Breast epithelium (tissue), 4 donors: ENCODE measurements around the gene SPINT2. TPM values are rescaled to one million over a fixed set of nuclear protein-coding genes. Genes with fewer than 3 reads are reported as not detected.

Experiments
- DNase-seq, 2 donors: peaks; one replicate each; pipeline ENCODE4 v3.0.0-alpha.2; 2019; ENCODE audit warnings: low spot score in 2 of 2
- H3K27ac ChIP-seq, 2 donors: fragments of 200-600 bp; sonication (generic) in 1 of 2; one replicate each; pipeline ENCODE4 v1.5.1; 2016 to 2019; ENCODE audit warnings: mild to moderate bottlenecking in 1 of 2
- H3K27me3 ChIP-seq, 2 donors: fragments of 200-600 bp; sonication (generic) in 1 of 2; one replicate each; pipeline versions ENCODE4 v1.5.1 to v1.6.0; 2017 to 2019; ENCODE audit warnings: control low read depth in 1 of 2, mild to moderate bottlenecking in 1 of 2
- H3K36me3 ChIP-seq: fragments of 200-600 bp; one replicate; pipeline ENCODE4 v1.5.1; 2019
- H3K4me1 ChIP-seq, 2 donors: fragments of 200-600 bp; sonication (generic); one replicate each; pipeline ENCODE4 v1.5.1; 2016 to 2019; ENCODE audit warnings: control low read depth in 1 of 2
- H3K4me3 ChIP-seq, 3 donors: fragments of 200-600 bp; sonication (generic); 1 replicate in 2 of 3; 2 replicates in 1 of 3; pipeline ENCODE4 v1.5.1; 2016 to 2019; ENCODE audit warnings: mild to moderate bottlenecking in 3 of 3, moderate library complexity in 2 of 3
- H3K9me3 ChIP-seq, 2 donors: fragments of 200-600 bp; sonication (generic) in 1 of 2; one replicate each; pipeline ENCODE4 v1.5.1; 2016 to 2019; ENCODE audit warnings: control low read depth in 1 of 2
- POLR2A ChIP-seq: fragments of 450-650 bp; IDR thresholded peaks from one replicate; pipeline ENCODE4 v1.6.1; 2016; ENCODE audit warnings: antibody characterized with exemption, mild to moderate bottlenecking, moderate library complexity
- POLR2AphosphoS5 ChIP-seq, 3 donors: sonication (generic); formaldehyde crosslinking; IDR thresholded peaks; one replicate each; pipeline ENCODE4 v1.6.1; 2017; ENCODE audit warnings: antibody characterized with exemption in 3 of 3
- intact Hi-C: fragments of 100-400 bp; cut with DNase I; formaldehyde crosslinking; loops from one replicate; pipeline ENCODE4 v1.15.1; 2023; ENCODE audit warnings: low total_unique reads
- total RNA-seq, 3 donors: library from RNA; depleted of rRNA; stranded (reverse); fragments of >200 nt; gene quantifications; one replicate each; pipeline ENCODE4 v1.1.0, GENCODE V29; 2016
- TF ChIP-seq, protein P1 (sequence below), 3 donors: fragments of 450-650 bp; IDR thresholded peaks; one replicate each; pipeline ENCODE4 v1.5.1; 2016 to 2017; ENCODE audit warnings: antibody characterized with exemption in 3 of 3, mild to moderate bottlenecking in 3 of 3, moderate library complexity in 3 of 3

SPINT2 gene
- total RNA-seq, 3 donors from 2014 or later: 17.1 to 639 (median 492) TPM

DNA sequence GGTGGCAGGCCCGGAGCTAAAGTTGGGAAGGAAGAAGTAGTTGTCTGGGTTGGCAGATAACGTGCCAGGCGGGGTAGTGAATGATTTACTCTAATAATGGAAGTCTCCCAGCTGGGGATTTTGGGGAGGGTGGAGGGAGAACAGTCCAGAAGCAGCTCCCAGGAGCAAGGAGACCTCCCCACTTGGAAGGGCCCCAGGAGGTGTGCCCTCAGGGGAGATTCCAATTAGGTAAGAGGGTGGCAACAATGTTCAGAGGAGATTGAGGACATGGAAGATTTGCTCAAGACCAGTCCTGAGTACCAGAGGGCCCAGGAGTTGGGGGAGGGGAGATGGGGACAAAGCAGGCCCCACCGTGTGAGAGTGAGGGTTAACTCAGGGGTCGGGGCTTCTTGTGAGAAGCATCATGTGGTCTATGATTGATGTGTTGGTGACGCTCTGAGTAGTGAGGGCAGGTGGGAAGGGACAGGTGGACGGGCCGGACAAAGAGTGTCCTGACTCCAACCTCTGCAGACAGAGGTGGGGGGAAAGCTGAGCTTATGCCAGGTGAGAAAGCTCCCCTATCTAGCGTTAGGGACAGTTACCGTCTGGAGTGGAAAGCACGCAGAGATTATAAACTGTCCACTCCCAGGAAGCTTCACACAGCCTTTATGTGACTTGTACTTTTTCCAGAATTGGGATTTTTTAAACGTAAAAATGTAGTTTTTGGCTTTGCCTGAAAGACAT is 3.5 kb downstream of the SPINT2 start:
- H3K27ac ChIP-seq: peak overlapping the region; percentile 97 to 98
- no peaks in the 10 kb centered on the region for H3K36me3 ChIP-seq
- H3K9me3 ChIP-seq: no peaks in the 10 kb centered on the region
- no peaks in the 10 kb centered on the region for H3K27me3 ChIP-seq
- H3K4me1 ChIP-seq: peaks cover 0 to 6% of the 10 kb centered on the region in 2 donors
- intact Hi-C loops: no loop called here
- no peak for TF ChIP-seq POLR2AphosphoS5 (IDR thresholded peaks at IDR 0.05)
- TF ChIP-seq, protein P1, sequence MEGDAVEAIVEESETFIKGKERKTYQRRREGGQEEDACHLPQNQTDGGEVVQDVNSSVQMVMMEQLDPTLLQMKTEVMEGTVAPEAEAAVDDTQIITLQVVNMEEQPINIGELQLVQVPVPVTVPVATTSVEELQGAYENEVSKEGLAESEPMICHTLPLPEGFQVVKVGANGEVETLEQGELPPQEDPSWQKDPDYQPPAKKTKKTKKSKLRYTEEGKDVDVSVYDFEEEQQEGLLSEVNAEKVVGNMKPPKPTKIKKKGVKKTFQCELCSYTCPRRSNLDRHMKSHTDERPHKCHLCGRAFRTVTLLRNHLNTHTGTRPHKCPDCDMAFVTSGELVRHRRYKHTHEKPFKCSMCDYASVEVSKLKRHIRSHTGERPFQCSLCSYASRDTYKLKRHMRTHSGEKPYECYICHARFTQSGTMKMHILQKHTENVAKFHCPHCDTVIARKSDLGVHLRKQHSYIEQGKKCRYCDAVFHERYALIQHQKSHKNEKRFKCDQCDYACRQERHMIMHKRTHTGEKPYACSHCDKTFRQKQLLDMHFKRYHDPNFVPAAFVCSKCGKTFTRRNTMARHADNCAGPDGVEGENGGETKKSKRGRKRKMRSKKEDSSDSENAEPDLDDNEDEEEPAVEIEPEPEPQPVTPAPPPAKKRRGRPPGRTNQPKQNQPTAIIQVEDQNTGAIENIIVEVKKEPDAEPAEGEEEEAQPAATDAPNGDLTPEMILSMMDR (IDR thresholded peaks at IDR 0.05): no peak
- no peak for TF ChIP-seq POLR2A
- DNase-seq: peak in 1 of 2 donors; percentile 48
- peak overlapping the region in 2 of 3 donors; percentile 67 to 89 for H3K4me3 ChIP-seq

DNA sequence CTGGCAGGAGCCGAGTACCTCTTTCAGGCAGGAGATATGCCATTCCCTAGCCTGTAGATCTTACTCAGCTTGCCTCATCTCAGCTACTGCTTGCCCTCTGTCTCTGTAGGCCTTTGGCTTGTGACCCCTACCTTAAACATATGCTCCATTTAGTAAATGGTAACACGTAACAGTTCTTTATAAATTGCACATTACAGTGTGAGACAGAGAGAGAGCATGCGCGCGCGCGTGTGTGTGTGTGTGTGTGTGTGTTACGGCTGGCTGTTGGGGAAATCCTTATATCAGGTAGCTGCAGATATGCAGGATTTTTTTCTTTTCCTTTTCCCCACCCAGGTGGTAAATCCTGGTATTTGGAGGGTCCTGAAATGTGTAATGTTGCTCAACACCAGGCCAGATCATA is 4.2 kb downstream of the SPINT2 start:
- Histone ChIP-seq H3K27me3 (no peaks in the 10 kb centered on the region), H3K4me3 (peak overlapping the region in 2 of 3 donors; percentile 67 to 89), H3K4me1 (peaks cover 0 to 6% of the 10 kb centered on the region in 2 donors), H3K9me3 (no peaks in the 10 kb centered on the region), H3K36me3 (no peaks in the 10 kb centered on the region), H3K27ac (peak overlapping the region; percentile 97 to 98)
- intact Hi-C loops: no loop called here
- TF ChIP-seq POLR2AphosphoS5 (IDR thresholded peaks at IDR 0.05): no peak
- TF ChIP-seq, protein P1 (IDR thresholded peaks at IDR 0.05): no peak
- TF ChIP-seq POLR2A: no peak
- DNase-seq: no peak

DNA sequence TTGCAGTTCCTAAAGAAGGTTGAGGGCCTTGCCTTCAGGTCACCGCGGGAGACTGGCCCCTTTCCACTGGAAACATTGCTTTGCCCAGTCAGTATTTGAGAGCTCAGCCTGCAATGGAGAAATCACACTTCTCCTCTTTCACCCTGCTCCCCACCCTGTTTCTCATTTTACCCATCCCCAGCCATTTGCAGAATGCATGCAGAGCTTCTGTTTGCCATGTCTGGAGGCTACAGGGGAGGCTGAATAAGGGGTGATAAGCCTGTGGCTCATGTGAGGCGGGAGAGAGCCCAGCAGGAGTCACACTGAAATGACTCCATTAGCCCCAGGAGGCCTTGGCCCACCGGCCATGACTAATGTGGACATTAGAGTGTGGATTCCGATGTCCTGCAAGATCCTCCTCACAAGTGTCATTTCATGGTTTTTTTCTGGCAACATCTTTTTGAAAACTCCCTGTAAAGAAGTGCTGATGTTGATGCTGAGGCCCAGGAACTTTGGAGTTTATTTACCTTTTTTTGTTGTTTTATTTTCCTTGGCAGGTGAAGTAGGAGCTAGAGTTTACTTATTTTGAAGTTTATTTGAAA is 6.3 kb downstream of the SPINT2 start:
- H3K4me1 ChIP-seq: peaks cover 0 to 3% of the 10 kb centered on the region in 2 donors
- H3K4me3 ChIP-seq: no peak overlapping the region
- no peak overlapping the region for H3K27ac ChIP-seq
- DNase-seq: no peak
- TF ChIP-seq, protein P1 (IDR thresholded peaks at IDR 0.05): no peak
- TF ChIP-seq POLR2A (no peak), POLR2AphosphoS5 (IDR thresholded peaks at IDR 0.05) (no peak)
- intact Hi-C loops: no loop called here
- H3K27me3 ChIP-seq: no peaks in the 10 kb centered on the region
- H3K9me3 ChIP-seq: no peaks in the 10 kb centered on the region
- H3K36me3 ChIP-seq: no peaks in the 10 kb centered on the region

DNA sequence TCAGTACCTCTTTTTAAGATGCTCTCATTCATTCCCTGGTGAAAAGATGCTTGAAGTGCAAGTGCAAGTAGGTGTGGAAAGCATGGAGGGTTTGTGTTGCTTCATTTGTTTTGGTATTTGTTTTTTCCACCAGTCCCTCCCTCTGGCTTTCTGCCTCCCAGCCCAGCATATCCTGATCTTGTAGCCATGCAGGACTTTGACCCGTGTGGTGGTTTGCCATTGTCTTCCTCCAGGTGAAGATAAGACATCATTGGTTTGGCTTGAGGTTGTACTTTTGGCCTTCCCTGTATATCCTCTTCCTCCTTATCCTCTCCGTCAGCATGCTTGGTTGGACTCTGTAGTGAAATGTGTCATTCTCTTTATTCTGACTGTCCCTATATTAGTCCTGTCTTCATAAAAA is 9.1 kb downstream of the SPINT2 start:
- DNase-seq: no peak
- Histone ChIP-seq H3K27me3 (no peaks in the 10 kb centered on the region), H3K4me3 (no peak overlapping the region), H3K27ac (peak overlapping the region in 1 of 2 donors; percentile 2), H3K36me3 (no peaks in the 10 kb centered on the region), H3K9me3 (no peaks in the 10 kb centered on the region), H3K4me1 (peaks cover 0 to 14% of the 10 kb centered on the region in 2 donors)
- intact Hi-C loops: no loop called here
- TF ChIP-seq POLR2AphosphoS5 (IDR thresholded peaks at IDR 0.05): no peak

DNA sequence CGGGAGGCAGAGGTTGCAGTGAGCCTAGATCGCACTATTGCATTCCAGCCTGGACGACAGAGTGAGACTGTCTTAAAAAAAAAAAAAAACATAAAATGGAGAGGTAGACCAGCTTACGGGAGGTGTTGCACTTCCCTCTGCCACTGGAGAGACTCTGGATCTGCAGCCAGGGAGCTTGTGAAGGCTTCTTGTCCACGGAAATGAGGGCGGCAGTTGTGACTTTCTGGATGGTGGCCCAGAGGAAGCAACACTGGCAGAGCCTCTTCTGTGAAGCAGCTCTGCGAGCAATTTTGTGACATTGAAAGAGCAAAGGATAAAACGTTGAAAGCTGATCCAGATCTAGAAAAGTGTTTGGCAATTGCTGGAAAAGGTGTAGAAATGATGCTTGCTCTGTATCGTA is 10.4 kb downstream of the SPINT2 start:
- DNase-seq: peak in 1 of 2 donors; percentile 61
- no peaks in the 10 kb centered on the region for H3K36me3 ChIP-seq
- no peaks in the 10 kb centered on the region for H3K9me3 ChIP-seq
- no peak overlapping the region for H3K4me3 ChIP-seq
- TF ChIP-seq POLR2A (no peak), POLR2AphosphoS5 (IDR thresholded peaks at IDR 0.05) (no peak)
- TF ChIP-seq, protein P1 (IDR thresholded peaks at IDR 0.05): no peak
- intact Hi-C loops: no loop called here
- no peaks in the 10 kb centered on the region for H3K27me3 ChIP-seq
- H3K27ac ChIP-seq: peak overlapping the region; percentile 2 to 65
- H3K4me1 ChIP-seq: peaks cover 0 to 19% of the 10 kb centered on the region in 2 donors
